Neural cell (in vitro differentiated cells): Measurements from ENCODE around the gene NR1I3. TPM values are rescaled to one million over a fixed set of nuclear protein-coding genes. Genes with fewer than 3 reads are reported as not detected.

Experiments used
- H2AFZ ChIP-seq: fragments of 200-600, 300-800 bp; sonication (generic), shearing (Covaris generic); 2 replicates; pipeline ENCODE4 v1.6.0; 2014; ENCODE audit warnings: low read depth, mild to moderate bottlenecking, antibody characterized with exemption, low read length, moderate library complexity
- H3F3A ChIP-seq: fragments of 200-600 bp; shearing (Covaris generic); 2 replicates; pipeline ENCODE4 v1.6.1; 2016; ENCODE audit warnings: mild to moderate bottlenecking, moderate library complexity, mixed read lengths, antibody characterized with exemption, low read length; ENCODE audit not compliant: insufficient read depth, poor library complexity, severe bottlenecking
- H3K27ac ChIP-seq: fragments of 200-600, 300-800 bp; sonication (generic), shearing (Covaris generic); 2 replicates; pipeline ENCODE4 v1.5.1; 2014; ENCODE audit warnings: mild to moderate bottlenecking, low read length, moderate library complexity
- H3K27me3 ChIP-seq: fragments of 300-800, 200-600 bp; sonication (generic), shearing (Covaris generic); 2 replicates; pipeline ENCODE4 v1.6.0; 2014; ENCODE audit warnings: mild to moderate bottlenecking, low read depth, low read length, moderate library complexity; ENCODE audit not compliant: insufficient read depth
- H3K36me3 ChIP-seq: fragments of 300-800, 200-600 bp; sonication (generic), shearing (Covaris generic); 2 replicates; pipeline ENCODE4 v1.5.1; 2014; ENCODE audit warnings: mild to moderate bottlenecking, antibody characterized with exemption, low read length, moderate library complexity; ENCODE audit not compliant: insufficient read depth
- H3K4me2 ChIP-seq: fragments of 300-800, 200-600 bp; sonication (generic), shearing (Covaris generic); 2 replicates; pipeline ENCODE4 v1.6.0; 2014; ENCODE audit warnings: mild to moderate bottlenecking, low read length
- H3K4me3 ChIP-seq: fragments of 300-800, 200-600 bp; sonication (generic), shearing (Covaris generic); 2 replicates; pipeline ENCODE4 v1.5.1; 2014; ENCODE audit warnings: mild to moderate bottlenecking, low read length, moderate library complexity
- H3K79me2 ChIP-seq: fragments of 200-600 bp; shearing (Covaris generic); replicated peaks from 2 replicates; pipeline ENCODE4 v1.6.0; 2014; ENCODE audit warnings: mild to moderate bottlenecking, low read length, moderate library complexity; ENCODE audit not compliant: insufficient read depth
- H3K9ac ChIP-seq: fragments of 300-800, 200-600 bp; sonication (generic), shearing (Covaris generic); 2 replicates; pipeline ENCODE4 v1.6.1; 2016; ENCODE audit warnings: mild to moderate bottlenecking, low read length, mixed read lengths
- H3K9me2 ChIP-seq: fragments of 200-600 bp; shearing (Covaris generic); 2 replicates; pipeline ENCODE4 v1.6.1; 2016; ENCODE audit warnings: mild to moderate bottlenecking, low read length, mixed read lengths; ENCODE audit not compliant: insufficient read depth
- H3K9me3 ChIP-seq: fragments of 200-600, 300-800 bp; sonication (generic), shearing (Covaris generic); 2 replicates; pipeline ENCODE4 v1.6.1; 2016; ENCODE audit warnings: mild to moderate bottlenecking, mixed run types, low read length, moderate library complexity, mixed read lengths
- H4K20me1 ChIP-seq: fragments of 200-600 bp; shearing (Covaris generic); 2 replicates; pipeline ENCODE4 v1.6.1; 2016; ENCODE audit warnings: mild to moderate bottlenecking, mixed run types; ENCODE audit not compliant: insufficient read depth
- CTCF ChIP-seq: fragments of 450-650 bp; IDR thresholded peaks from 2 replicates; pipeline ENCODE4 v1.5.1; 2014; ENCODE audit warnings: antibody characterized with exemption, mild to moderate bottlenecking, moderate library complexity; ENCODE audit not compliant: poor library complexity, severe bottlenecking
- EP300 ChIP-seq: fragments of 450-650 bp; conservative IDR thresholded peaks from 2 replicates; pipeline ENCODE4 v1.6.1; 2014; ENCODE audit warnings: antibody characterized with exemption, mild to moderate bottlenecking, moderate library complexity; ENCODE audit not compliant: poor library complexity, severe bottlenecking
- EZH2 ChIP-seq: fragments of 200-600, 300-800 bp; shearing (Covaris generic), sonication (generic); IDR thresholded peaks from 2 replicates; pipeline ENCODE4 v1.6.1; 2014; ENCODE audit warnings: antibody characterized with exemption, low read length, borderline replicate concordance, mild to moderate bottlenecking; ENCODE audit not compliant: insufficient read depth, poor library complexity, severe bottlenecking
- MXI1 ChIP-seq: fragments of 450-650 bp; conservative IDR thresholded peaks from 2 replicates; pipeline ENCODE4 v1.6.1; 2014; ENCODE audit warnings: antibody characterized with exemption, mild to moderate bottlenecking; ENCODE audit not compliant: poor library complexity, severe bottlenecking
- POLR2AphosphoS5 ChIP-seq: IDR thresholded peaks from 2 replicates; pipeline ENCODE4 v1.6.1; 2012
- RAD21 ChIP-seq: fragments of 450-650 bp; conservative IDR thresholded peaks from 2 replicates; pipeline ENCODE4 v1.6.1; 2014; ENCODE audit warnings: antibody characterized with exemption, mild to moderate bottlenecking, moderate library complexity
- REST ChIP-seq: IDR thresholded peaks from 2 replicates; pipeline ENCODE4 v1.6.1; 2012; ENCODE audit warnings: borderline replicate concordance
- SMC3 ChIP-seq: fragments of 450-650 bp; conservative IDR thresholded peaks from 2 replicates; pipeline ENCODE4 v1.6.1; 2014; ENCODE audit warnings: antibody characterized with exemption, mild to moderate bottlenecking, moderate library complexity; ENCODE audit not compliant: poor library complexity
- TAF1 ChIP-seq: IDR thresholded peaks from 2 replicates; pipeline ENCODE4 v1.6.1; 2012; ENCODE audit warnings: low read depth
- polyA plus RNA-seq: library from polyadenylated mRNA; depleted of rRNA; stranded (reverse); fragments of >200 nt; gene quantifications from 2 replicates; pipeline ENCODE4 v1.2.3, GENCODE V29; 2014

The NR1I3 gene
- polyA plus RNA-seq, 1 donor from 2014 or later: not detected

GRCh38 chr1:161197560-161198193, 40.3 kb downstream of the NR1I3 start:
- H3K4me2 ChIP-seq: no peak overlapping the region
- no peak overlapping the region for H3K27ac ChIP-seq
- H3K9me3 ChIP-seq: no peaks in the 10 kb centered on the region
- no peaks in the 10 kb centered on the region for H3K27me3 ChIP-seq
- no peaks in the 10 kb centered on the region for H3K9me2 ChIP-seq
- TF ChIP-seq EZH2: no peak
- no peak for TF ChIP-seq EP300
- no peak for TF ChIP-seq REST
- TF ChIP-seq CTCF: no peak
- no peak for TF ChIP-seq POLR2AphosphoS5
- no peak for TF ChIP-seq TAF1
- TF ChIP-seq MXI1: no peak
- no peak for TF ChIP-seq RAD21
- no peak for TF ChIP-seq SMC3
- H3K36me3 ChIP-seq: no peaks in the 10 kb centered on the region
- H3K79me2 ChIP-seq: peaks cover 4% of the 10 kb centered on the region
- H2AFZ ChIP-seq: no peak overlapping the region
- no peaks in the 10 kb centered on the region for H4K20me1 ChIP-seq
- H3F3A ChIP-seq: no peaks in the 10 kb centered on the region
- no peak overlapping the region for H3K9ac ChIP-seq
- H3K4me3 ChIP-seq: no peak overlapping the region

- no peaks in the 10 kb centered on the region for H3K9me2 ChIP-seq
- H3K4me3 ChIP-seq: no peak overlapping the region
- H3K27ac ChIP-seq: no peak overlapping the region
- H3K27me3 ChIP-seq: no peaks in the 10 kb centered on the region
- H3K9me3 ChIP-seq: no peaks in the 10 kb centered on the region
- H3K36me3 ChIP-seq: no peaks in the 10 kb centered on the region
- no peaks in the 10 kb centered on the region for H3K79me2 ChIP-seq
- no peak overlapping the region for H3K4me2 ChIP-seq
- H3F3A ChIP-seq: no peaks in the 10 kb centered on the region
- H2AFZ ChIP-seq: no peak overlapping the region
- H4K20me1 ChIP-seq: no peaks in the 10 kb centered on the region
- TF ChIP-seq CTCF (no peak), TAF1 (no peak), RAD21 (no peak), SMC3 (no peak), EP300 (no peak), REST (no peak), POLR2AphosphoS5 (no peak), EZH2 (no peak), MXI1 (no peak)
- no peak overlapping the region for H3K9ac ChIP-seq
These were observed 41.2 kb downstream of the NR1I3 start for GRCh38 chr1:161196521-161197451.
